K562 (cell line): ENCODE measurements around the gene TLCD1. TPM values are rescaled to one million over a fixed set of nuclear protein-coding genes. Genes with fewer than 3 reads are reported as not detected.

ENCODE experiments used
- CEBPB ChIP-seq: fragments of 450-650 bp; IDR thresholded peaks from 2 replicates; pipeline ENCODE4 v1.6.1; 2016; ENCODE audit warnings: missing genetic modification characterization, missing compliant biosample characterization
- CHD2 ChIP-seq: IDR thresholded peaks from 2 replicates; pipeline ENCODE4 v1.6.1; 2011; ENCODE audit warnings: low read depth, low read length
- FOXA1 ChIP-seq: fragments of 450-650 bp; IDR thresholded peaks from 2 replicates; pipeline ENCODE4 v1.6.1; 2016; ENCODE audit warnings: mild to moderate bottlenecking, borderline replicate concordance
- GATAD2A ChIP-seq: fragments of 450-650 bp; IDR thresholded peaks from 2 replicates; pipeline ENCODE4 v1.6.1; 2017
- JUNB ChIP-seq: fragments of 450-650 bp; formaldehyde crosslinking; conservative IDR thresholded peaks from 2 replicates; pipeline ENCODE4 v1.4.0; 2020; ENCODE audit warnings: mild to moderate bottlenecking
- L3MBTL2 ChIP-seq: fragments of 450-650 bp; IDR thresholded peaks from 2 replicates; pipeline ENCODE4 v1.6.1; 2016; ENCODE audit warnings: mild to moderate bottlenecking, moderate library complexity
- MCM2 ChIP-seq: fragments of 450-650 bp; IDR thresholded peaks from 2 replicates; pipeline ENCODE4 v1.6.1; 2017; ENCODE audit warnings: low read depth, mild to moderate bottlenecking
- RBM22 ChIP-seq: fragments of 200-400 bp; formaldehyde crosslinking; IDR thresholded peaks from 2 replicates; pipeline ENCODE4 v1.6.1; 2018; ENCODE audit warnings: low read length, low read depth; ENCODE audit not compliant: poor library complexity, severe bottlenecking
- REST ChIP-seq, 2 experiments: fragments of 450-650 bp; formaldehyde crosslinking in 1 of 2; IDR thresholded peaks; 2 replicates each; pipeline versions ENCODE4 v1.4.0 to v1.6.1; 2014 to 2020; ENCODE audit warnings: mild to moderate bottlenecking in 2 of 2, borderline replicate concordance in 1 of 2, low read depth in 1 of 2
- THAP7 ChIP-seq: fragments of 250-450 bp; sonication (Bioruptor Pico); IDR thresholded peaks from 2 replicates; pipeline ENCODE4 v1.5.0; 2021
- TSHZ1 ChIP-seq: fragments of 250-450 bp; sonication (Bioruptor Pico); IDR thresholded peaks from 2 replicates; pipeline ENCODE4 v1.4.0; 2020; ENCODE audit warnings: mild to moderate bottlenecking, moderate library complexity
- ZC3H11A ChIP-seq: IDR thresholded peaks from 2 replicates; pipeline ENCODE4 v1.6.1; 2012; ENCODE audit warnings: low read depth, low read length, improper control_type of control experiment
- ZKSCAN1 ChIP-seq: fragments of 150-350 bp; IDR thresholded peaks from 2 replicates; pipeline ENCODE4 v1.6.1; 2016; ENCODE audit warnings: low read depth, low read length
- ZNF212 ChIP-seq: fragments of 450-650 bp; formaldehyde crosslinking; IDR thresholded peaks from 2 replicates; pipeline ENCODE4 v1.4.0; 2020; ENCODE audit warnings: mild to moderate bottlenecking
- ZNF511 ChIP-seq: sonication (generic); formaldehyde crosslinking; IDR thresholded peaks from 2 replicates; pipeline ENCODE4 v1.8.0; 2022; ENCODE audit warnings: mild to moderate bottlenecking, missing genetic modification reagents
- polyA plus RNA-seq, 8 experiments: library from polyadenylated mRNA; depleted of rRNA in 4 of 8; stranded (reverse) in 5 of 8; unstranded in 3 of 8; fragments of >200 nt; fragmentation: Nextera tagmentation in 2 of 8; fragmentation: Illumina TruSeq in 1 of 8; extraction: Ambion mirVana in 2 of 8; extraction: Trizol in 1 of 8; gene quantifications; 2 replicates each; pipeline versions ENCODE4 v1.2.1 to v1.2.3, GENCODE V29; 2011 to 2014; ENCODE audit warnings: inconsistent platforms in 1 of 8, missing spikeins in 1 of 8
- total RNA-seq, 7 experiments: library from RNA; depleted of rRNA in 6 of 7; stranded (reverse); fragments of >200 nt in 6 of 7; fragmentation: Illumina TruSeq in 2 of 7; extraction: Trizol in 2 of 7; gene quantifications; 2 replicates each; pipeline versions ENCODE4 v1.2.1 to v1.2.3, GENCODE V29; 2011 to 2021; ENCODE audit warnings: low replicate concordance in 1 of 7

TLCD1 gene
- total and polyA plus RNA-seq, 9 of the 15 experiments (the other 6 are each of a cell fraction or from before 2014, with no cell fraction given) = 6.8 to 37.7 (median 21.7) TPM

GRCh38 chr17:28750178-28751047 lies 24.4 kb upstream of the TLCD1 start (continued):
- TF ChIP-seq REST (IDR thresholded peaks at IDR 0.05; ENCODE audit: borderline replicate concordance) (peak; percentile 96), REST (CRISPR knock-in tag; IDR thresholded peaks at IDR 0.05; ENCODE audit: low read depth) (no peak), CEBPB (peak; percentile 42; the same call in 1 of the 2 replicates), FOXA1 (no peak), CHD2 (0 out of 2 replicates have a peak, but pooled peaks have one; percentile 4), ZC3H11A (no peak; the same call in 1 of the 2 replicates), ZNF511 (CRISPR knock-in tag) (no peak), RBM22 (no peak), JUNB (CRISPR knock-in tag) (no peak), GATAD2A (no peak), THAP7 (CRISPR knock-in tag) (no peak), MCM2 (no peak), L3MBTL2 (peak; percentile 53), ZKSCAN1 (peak; percentile 30; the same call in 1 of the 2 replicates), TSHZ1 (CRISPR knock-in tag) (no peak), ZNF212 (no peak)
